DND-41 (cell line): ENCODE results near the gene CACNA1A.
"Not testable (repeated sequence)": the region's sequence is repeated elsewhere in the genome, so short reads cannot be mapped to it uniquely, and the experiment has no call there.

Source experiments
- EZH2 ChIP-seq: IDR thresholded peaks from 3 replicates; pipeline ENCODE4 v1.6.1; 2012; ENCODE audit warnings: borderline replicate concordance, low read depth, mild to moderate bottlenecking, moderate library complexity, low read length, inconsistent platforms; ENCODE audit not compliant: severe bottlenecking
- TF ChIP-seq, protein P1 (sequence below): IDR thresholded peaks from 2 replicates; pipeline ENCODE4 v1.5.1; 2012; ENCODE audit warnings: borderline replicate concordance, low read length, moderate library complexity, mild to moderate bottlenecking; ENCODE audit not compliant: poor library complexity, severe bottlenecking; ENCODE audit errors: extremely low read depth

DNA sequence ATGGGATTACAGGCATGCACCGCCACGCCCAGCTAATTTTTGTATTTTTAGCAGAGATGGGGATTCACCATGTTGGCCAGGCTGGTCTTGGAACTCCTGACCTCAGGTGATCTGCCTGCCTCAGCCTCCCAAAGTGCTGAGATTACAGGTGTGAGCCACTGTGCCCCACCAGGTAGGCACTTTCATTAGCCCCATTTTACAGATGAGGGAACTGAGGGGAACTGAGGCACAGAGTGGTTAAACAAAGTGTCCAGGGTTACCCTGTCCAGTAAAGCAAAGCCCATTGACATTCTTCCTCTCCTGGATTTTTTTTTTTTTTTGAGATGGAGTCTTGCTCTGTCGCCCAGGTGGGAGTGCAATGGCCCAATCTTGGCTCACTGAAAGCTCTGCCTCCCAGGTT lies 340.1 kb downstream of the CACNA1A start:
- TF ChIP-seq EZH2, result not testable (repeated sequence)
- TF ChIP-seq, protein P1, sequence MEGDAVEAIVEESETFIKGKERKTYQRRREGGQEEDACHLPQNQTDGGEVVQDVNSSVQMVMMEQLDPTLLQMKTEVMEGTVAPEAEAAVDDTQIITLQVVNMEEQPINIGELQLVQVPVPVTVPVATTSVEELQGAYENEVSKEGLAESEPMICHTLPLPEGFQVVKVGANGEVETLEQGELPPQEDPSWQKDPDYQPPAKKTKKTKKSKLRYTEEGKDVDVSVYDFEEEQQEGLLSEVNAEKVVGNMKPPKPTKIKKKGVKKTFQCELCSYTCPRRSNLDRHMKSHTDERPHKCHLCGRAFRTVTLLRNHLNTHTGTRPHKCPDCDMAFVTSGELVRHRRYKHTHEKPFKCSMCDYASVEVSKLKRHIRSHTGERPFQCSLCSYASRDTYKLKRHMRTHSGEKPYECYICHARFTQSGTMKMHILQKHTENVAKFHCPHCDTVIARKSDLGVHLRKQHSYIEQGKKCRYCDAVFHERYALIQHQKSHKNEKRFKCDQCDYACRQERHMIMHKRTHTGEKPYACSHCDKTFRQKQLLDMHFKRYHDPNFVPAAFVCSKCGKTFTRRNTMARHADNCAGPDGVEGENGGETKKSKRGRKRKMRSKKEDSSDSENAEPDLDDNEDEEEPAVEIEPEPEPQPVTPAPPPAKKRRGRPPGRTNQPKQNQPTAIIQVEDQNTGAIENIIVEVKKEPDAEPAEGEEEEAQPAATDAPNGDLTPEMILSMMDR, result not testable (repeated sequence)
